ENCODE data around the gene ZNF653.

DNA sequence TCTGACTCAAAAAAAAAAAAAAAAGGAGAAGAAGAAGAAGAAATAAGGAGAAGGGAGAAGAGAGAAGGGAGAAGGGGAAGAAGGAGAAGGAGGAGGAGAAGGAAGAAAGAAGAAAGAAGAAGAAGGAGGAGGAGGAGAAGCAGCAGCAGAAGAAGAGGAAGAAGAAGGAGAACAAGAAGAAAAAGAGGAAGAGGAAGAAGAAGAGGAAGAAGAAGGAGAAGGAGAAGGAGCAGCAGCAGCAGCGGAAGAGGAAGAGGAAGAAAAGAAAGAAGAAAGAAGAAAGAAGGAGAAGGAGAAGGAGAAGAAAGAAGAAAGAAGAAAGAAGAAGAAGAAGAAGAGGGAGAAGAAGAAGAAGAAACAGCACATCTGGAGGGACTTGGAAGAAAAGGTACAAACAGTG, 28.9 kb upstream of the ZNF653 start:
- TF ChIP-seq, protein P1, sequence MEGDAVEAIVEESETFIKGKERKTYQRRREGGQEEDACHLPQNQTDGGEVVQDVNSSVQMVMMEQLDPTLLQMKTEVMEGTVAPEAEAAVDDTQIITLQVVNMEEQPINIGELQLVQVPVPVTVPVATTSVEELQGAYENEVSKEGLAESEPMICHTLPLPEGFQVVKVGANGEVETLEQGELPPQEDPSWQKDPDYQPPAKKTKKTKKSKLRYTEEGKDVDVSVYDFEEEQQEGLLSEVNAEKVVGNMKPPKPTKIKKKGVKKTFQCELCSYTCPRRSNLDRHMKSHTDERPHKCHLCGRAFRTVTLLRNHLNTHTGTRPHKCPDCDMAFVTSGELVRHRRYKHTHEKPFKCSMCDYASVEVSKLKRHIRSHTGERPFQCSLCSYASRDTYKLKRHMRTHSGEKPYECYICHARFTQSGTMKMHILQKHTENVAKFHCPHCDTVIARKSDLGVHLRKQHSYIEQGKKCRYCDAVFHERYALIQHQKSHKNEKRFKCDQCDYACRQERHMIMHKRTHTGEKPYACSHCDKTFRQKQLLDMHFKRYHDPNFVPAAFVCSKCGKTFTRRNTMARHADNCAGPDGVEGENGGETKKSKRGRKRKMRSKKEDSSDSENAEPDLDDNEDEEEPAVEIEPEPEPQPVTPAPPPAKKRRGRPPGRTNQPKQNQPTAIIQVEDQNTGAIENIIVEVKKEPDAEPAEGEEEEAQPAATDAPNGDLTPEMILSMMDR (IDR thresholded peaks at IDR 0.05; ENCODE audit: insufficient read depth, low read length) = no peak
- TF ChIP-seq SPI1 (IDR thresholded peaks at IDR 0.05; ENCODE audit: borderline replicate concordance, low read depth) = peak; percentile 87
- no peak for TF ChIP-seq POLR2AphosphoS5 (IDR thresholded peaks at IDR 0.05; ENCODE audit: low read depth)
- TF ChIP-seq, protein P2, sequence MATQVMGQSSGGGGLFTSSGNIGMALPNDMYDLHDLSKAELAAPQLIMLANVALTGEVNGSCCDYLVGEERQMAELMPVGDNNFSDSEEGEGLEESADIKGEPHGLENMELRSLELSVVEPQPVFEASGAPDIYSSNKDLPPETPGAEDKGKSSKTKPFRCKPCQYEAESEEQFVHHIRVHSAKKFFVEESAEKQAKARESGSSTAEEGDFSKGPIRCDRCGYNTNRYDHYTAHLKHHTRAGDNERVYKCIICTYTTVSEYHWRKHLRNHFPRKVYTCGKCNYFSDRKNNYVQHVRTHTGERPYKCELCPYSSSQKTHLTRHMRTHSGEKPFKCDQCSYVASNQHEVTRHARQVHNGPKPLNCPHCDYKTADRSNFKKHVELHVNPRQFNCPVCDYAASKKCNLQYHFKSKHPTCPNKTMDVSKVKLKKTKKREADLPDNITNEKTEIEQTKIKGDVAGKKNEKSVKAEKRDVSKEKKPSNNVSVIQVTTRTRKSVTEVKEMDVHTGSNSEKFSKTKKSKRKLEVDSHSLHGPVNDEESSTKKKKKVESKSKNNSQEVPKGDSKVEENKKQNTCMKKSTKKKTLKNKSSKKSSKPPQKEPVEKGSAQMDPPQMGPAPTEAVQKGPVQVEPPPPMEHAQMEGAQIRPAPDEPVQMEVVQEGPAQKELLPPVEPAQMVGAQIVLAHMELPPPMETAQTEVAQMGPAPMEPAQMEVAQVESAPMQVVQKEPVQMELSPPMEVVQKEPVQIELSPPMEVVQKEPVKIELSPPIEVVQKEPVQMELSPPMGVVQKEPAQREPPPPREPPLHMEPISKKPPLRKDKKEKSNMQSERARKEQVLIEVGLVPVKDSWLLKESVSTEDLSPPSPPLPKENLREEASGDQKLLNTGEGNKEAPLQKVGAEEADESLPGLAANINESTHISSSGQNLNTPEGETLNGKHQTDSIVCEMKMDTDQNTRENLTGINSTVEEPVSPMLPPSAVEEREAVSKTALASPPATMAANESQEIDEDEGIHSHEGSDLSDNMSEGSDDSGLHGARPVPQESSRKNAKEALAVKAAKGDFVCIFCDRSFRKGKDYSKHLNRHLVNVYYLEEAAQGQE (IDR thresholded peaks at IDR 0.05; ENCODE audit: insufficient replicate concordance, low read depth) = no peak
- TF ChIP-seq GABPA (IDR thresholded peaks at IDR 0.05; ENCODE audit: low read depth) = no peak
